IMR-90 (cell line): ENCODE measurements around the gene TCF4. TPM values are rescaled to one million over a fixed set of nuclear protein-coding genes. Genes with fewer than 3 reads are reported as not detected.

Source experiments
- ATAC-seq: fragments of 200-7000 bp; cut with Tn5 transposase; 2 replicates; pipeline ENCODE4 v1.9.1; 2020; ENCODE audit warnings: low read depth, mild to moderate bottlenecking, moderate library complexity
- BruUV-seq: library from RNA; stranded (reverse); fragments of 400-500 nt; replicated peaks from 2 replicates; lab custom pipeline; 2021; lab: Mats Ljungman, UMichigan
- CTCF ChIA-PET: fragments of 300-600 bp; formaldehyde crosslinking; extraction: SDS; loops from one replicate; lab custom pipeline; 2021; ENCODE audit warnings: antibody characterized with exemption; lab: Yijun Ruan, JAX
- POLR2A ChIA-PET: fragments of 300-600 bp; sonication (Branson Sonifier 250); formaldehyde crosslinking; loops from one replicate; lab custom pipeline; 2022; ENCODE audit warnings: antibody characterized with exemption; ENCODE audit not compliant: unreplicated experiment; lab: Charles Lee
- DNase-seq: peaks from one replicate; pipeline ENCODE4 v3.0.0; 2013
- H2AFZ ChIP-seq: replicated peaks from 2 replicates; pipeline ENCODE3; 2013; ENCODE audit warnings: low read length, mild to moderate bottlenecking; ENCODE audit not compliant: poor library complexity
- H2AK5ac ChIP-seq: 2 replicates; pipeline ENCODE4 v1.6.1; 2013; ENCODE audit warnings: low read depth, low read length, inconsistent platforms
- H2AK9ac ChIP-seq: replicated peaks from 2 replicates; pipeline ENCODE3; 2013; ENCODE audit warnings: mild to moderate bottlenecking, low read depth, low read length, moderate library complexity; ENCODE audit not compliant: poor library complexity
- H2BK120ac ChIP-seq: 2 replicates; pipeline ENCODE4 v1.6.1; 2013; ENCODE audit warnings: low read depth, low read length, inconsistent platforms
- H2BK15ac ChIP-seq: 3 replicates; pipeline ENCODE4 v1.6.1; 2013; ENCODE audit warnings: low read depth, low read length, inconsistent platforms
- H2BK20ac ChIP-seq: 2 replicates; pipeline ENCODE4 v1.6.1; 2013; ENCODE audit warnings: low read depth, mild to moderate bottlenecking, inconsistent platforms, low read length, moderate library complexity
- H2BK5ac ChIP-seq: 2 replicates; pipeline ENCODE4 v1.6.1; 2013; ENCODE audit warnings: mild to moderate bottlenecking, low read depth, low read length, inconsistent platforms; ENCODE audit not compliant: poor library complexity, severe bottlenecking
- H3K14ac ChIP-seq: replicated peaks from 2 replicates; pipeline ENCODE4 v1.6.1; 2013; ENCODE audit warnings: low read depth, low read length, inconsistent platforms
- H3K18ac ChIP-seq: 2 replicates; pipeline ENCODE4 v1.6.1; 2013; ENCODE audit warnings: low read depth, low read length, control low read depth
- H3K23ac ChIP-seq: 2 replicates; pipeline ENCODE4 v1.6.1; 2013; ENCODE audit warnings: low read depth, low read length, inconsistent platforms
- H3K27ac ChIP-seq: 2 replicates; pipeline ENCODE4 v1.5.1; 2013; ENCODE audit warnings: mild to moderate bottlenecking, control low read depth, low read length; ENCODE audit not compliant: insufficient read depth
- H3K27me3 ChIP-seq: 2 replicates; pipeline ENCODE4 v1.6.1; 2013; ENCODE audit warnings: low read length; ENCODE audit not compliant: control insufficient read depth, insufficient read depth
- H3K36me3 ChIP-seq: 2 replicates; pipeline ENCODE4 v1.6.1; 2013; ENCODE audit warnings: low read length, mixed read lengths; ENCODE audit not compliant: control insufficient read depth, insufficient read depth
- H3K4ac ChIP-seq: 2 replicates; pipeline ENCODE4 v1.6.1; 2013; ENCODE audit warnings: low read depth, low read length, inconsistent platforms
- H3K4me1 ChIP-seq: 2 replicates; pipeline ENCODE4 v1.6.1; 2013; ENCODE audit warnings: low read length, mixed read lengths; ENCODE audit not compliant: control insufficient read depth, insufficient read depth
- H3K4me2 ChIP-seq: 2 replicates; pipeline ENCODE4 v1.6.1; 2013; ENCODE audit warnings: low read depth, mild to moderate bottlenecking, control low read depth, low read length, moderate library complexity
- H3K4me3 ChIP-seq: 2 replicates; pipeline ENCODE4 v1.5.1; 2013; ENCODE audit warnings: low read depth, mild to moderate bottlenecking, control low read depth, low read length, moderate library complexity; ENCODE audit not compliant: insufficient read depth
- H3K56ac ChIP-seq: 2 replicates; pipeline ENCODE4 v1.6.1; 2013; ENCODE audit warnings: low read length, inconsistent platforms; ENCODE audit not compliant: insufficient read depth; ENCODE audit errors: extremely low read depth
- H3K79me1 ChIP-seq, 2 experiments: 2 replicates each; pipeline ENCODE4 v1.6.1; 2013; ENCODE audit warnings: low read length in 2 of 2, inconsistent platforms in 1 of 2, low read depth in 1 of 2
- H3K9ac ChIP-seq: 2 replicates; pipeline ENCODE4 v1.6.1; 2013; ENCODE audit warnings: low read depth, low read length, control low read depth
- H3K9me1 ChIP-seq: 2 replicates; pipeline ENCODE4 v1.6.1; 2013; ENCODE audit warnings: low read length, inconsistent platforms; ENCODE audit not compliant: insufficient read depth
- H3K9me3 ChIP-seq: 2 replicates; pipeline ENCODE4 v1.6.1; 2013; ENCODE audit warnings: low read length; ENCODE audit not compliant: control insufficient read depth, insufficient read depth
- H4K20me1 ChIP-seq: 2 replicates; pipeline ENCODE4 v1.6.1; 2013; ENCODE audit warnings: low read length, inconsistent platforms; ENCODE audit not compliant: insufficient read depth
- H4K5ac ChIP-seq: 2 replicates; pipeline ENCODE4 v1.6.1; 2013; ENCODE audit warnings: mild to moderate bottlenecking, low read depth, low read length, control low read depth
- H4K8ac ChIP-seq, 2 experiments: 2 replicates each; pipeline ENCODE4 v1.6.1; 2013; ENCODE audit warnings: low read depth in 2 of 2, low read length in 2 of 2, control low read depth in 1 of 2, inconsistent platforms in 1 of 2
- H4K91ac ChIP-seq: 2 replicates; pipeline ENCODE4 v1.6.1; 2013; ENCODE audit warnings: low read depth, low read length, inconsistent platforms; ENCODE audit not compliant: insufficient read depth
- BHLHE40 ChIP-seq: fragments of 150-350 bp; IDR thresholded peaks from 2 replicates; pipeline ENCODE4 v1.6.1; 2016; ENCODE audit warnings: mild to moderate bottlenecking, low read depth, low read length
- CEBPB ChIP-seq: IDR thresholded peaks from 2 replicates; pipeline ENCODE4 v1.6.1; 2012; ENCODE audit warnings: low read depth, low read length, improper control_type of control experiment
- CHD1 ChIP-seq: IDR thresholded peaks from 2 replicates; pipeline ENCODE4 v1.6.1; 2012; ENCODE audit warnings: low read depth, low read length, improper control_type of control experiment
- FOS ChIP-seq: fragments of 150-350 bp; IDR thresholded peaks from 2 replicates; pipeline ENCODE4 v1.6.1; 2016; ENCODE audit warnings: low read depth, low read length
- MXI1 ChIP-seq: IDR thresholded peaks from 2 replicates; pipeline ENCODE4 v1.6.1; 2012; ENCODE audit warnings: low read depth, mild to moderate bottlenecking, low read length, moderate library complexity, borderline replicate concordance
- RCOR1 ChIP-seq: IDR thresholded peaks from 2 replicates; pipeline ENCODE4 v1.6.1; 2012; ENCODE audit warnings: mild to moderate bottlenecking, low read length, improper control_type of control experiment; ENCODE audit not compliant: insufficient replicate concordance
- SMC3 ChIP-seq: fragments of 150-350 bp; IDR thresholded peaks from 2 replicates; pipeline ENCODE4 v1.6.1; 2016; ENCODE audit warnings: low read depth, mild to moderate bottlenecking, antibody characterized with exemption, low read length, moderate library complexity
- USF2 ChIP-seq: fragments of 150-350 bp; IDR thresholded peaks from 2 replicates; pipeline ENCODE4 v1.6.1; 2017; ENCODE audit warnings: mild to moderate bottlenecking, antibody characterized with exemption, low read length, low read depth
- WGBS, 2 experiments: methylation state at CpG; one replicate each; pipeline versions ENCODE4 v1.1.5 to v1.1.7; 2013; ENCODE audit warnings: missing lambda C conversion rate in 2 of 2; ENCODE audit not compliant: insufficient read length in 1 of 2; ENCODE audit errors: extremely low coverage in 2 of 2; 5-methylcytosine and 5-hydroxymethylcytosine counted together
- dilution Hi-C: fragments of 300-500 bp; cut with HindIII; formaldehyde crosslinking; loops from one replicate; pipeline ENCODE4 v1.14.3; 2018; ENCODE audit warnings: low sequenced_read_pairs; ENCODE audit not compliant: unreplicated experiment
- in situ Hi-C: fragments of 300-500 bp; cut with MboI; formaldehyde crosslinking; loops from 3 replicates; pipeline ENCODE4 v1.14.3; 2019; ENCODE audit warnings: low sequenced_read_pairs, inconsistent platforms, mixed read lengths
- intact Hi-C: fragments of 100-400 bp; cut with micrococcal nuclease; formaldehyde crosslinking; loops from 2 replicates; pipeline ENCODE4 v1.10.0; 2022
- polyA plus RNA-seq, 3 experiments: library from polyadenylated mRNA; depleted of rRNA; stranded (reverse); fragments of >200 nt; gene quantifications; 2 replicates each; pipeline ENCODE4 v1.2.3, GENCODE V29; 2012; ENCODE audit warnings: low replicate concordance in 1 of 3
- total RNA-seq: library from RNA; depleted of rRNA; stranded (reverse); fragments of >200 nt; gene quantifications from 2 replicates; pipeline ENCODE4 v1.2.3, GENCODE V29; 2012

The TCF4 gene
- total and polyA plus RNA-seq, 2 of the 4 experiments (the other 2 are of a cell fraction), result 30.0 to 87.1 TPM

GRCh38 chr18:55458456-55459203, 129.4 kb downstream of the TCF4 start:
- ChIA-PET POLR2A (no interaction called here), CTCF (interaction anchor here (0.9 kb wide), 1 partner anchor 183 kb away, joined by 3 read pairs; no protein-coding TSS in a partner anchor)
- no TSS peak for BruUV-seq
- peak overlapping the region; percentile 68; the same call in 1 of the 2 replicates for H4K5ac ChIP-seq
- no peak overlapping the region for H3K18ac ChIP-seq
- peaks cover 5% of the 10 kb centered on the region for H3K36me3 ChIP-seq
- H3K4me1 ChIP-seq, result peaks cover 6% of the 10 kb centered on the region
- no peak overlapping the region for H2BK5ac ChIP-seq
- no peak overlapping the region for H2AFZ ChIP-seq
- H2BK20ac ChIP-seq, result no peak overlapping the region
- WGBS, 2 experiments, result no CpG with 5 or more reads among the region's 12 CpGs
- H2AK9ac ChIP-seq, result no peak overlapping the region
- TF ChIP-seq MXI1 (no peak), CEBPB (no peak), CHD1 (no peak), BHLHE40 (no peak), SMC3 (no peak), RCOR1 (no peak), FOS (no peak), USF2 (no peak)
- ATAC-seq, result no peak
- no peak overlapping the region for H4K91ac ChIP-seq
- H3K9me3 ChIP-seq, result no peaks in the 10 kb centered on the region
- peak overlapping the region; percentile 46; the same call in 1 of the 2 replicates for H3K4me2 ChIP-seq
- no peak overlapping the region for H2BK15ac ChIP-seq
- H4K20me1 ChIP-seq, result peaks cover 4% of the 10 kb centered on the region; the same call in 1 of the 2 replicates
- in situ Hi-C loops, result no loop called here
- H3K56ac ChIP-seq, result no peak overlapping the region
- intact Hi-C loops, result no loop called here
- 0 out of 2 replicates have a peak overlapping the region, but pooled peaks have one; percentile 37 for H3K14ac ChIP-seq
- H3K27ac ChIP-seq, result no peak overlapping the region
- no peak overlapping the region for H3K23ac ChIP-seq
- DNase-seq, result no peak
- no peak overlapping the region for H2AK5ac ChIP-seq
- peaks cover 2% of the 10 kb centered on the region for H3K9me1 ChIP-seq
- H3K4ac ChIP-seq, result no peak overlapping the region
- H3K79me1 ChIP-seq, result peaks cover 20 to 54% of the 10 kb centered on the region in 2 experiments
- H4K8ac ChIP-seq, result 0 out of 4 replicates have a peak overlapping the region, but pooled peaks of 1 of the 2 experiments have one; percentile 39
- H2BK120ac ChIP-seq, result no peak overlapping the region
- dilution Hi-C loops, result no loop called here
- no peaks in the 10 kb centered on the region for H3K27me3 ChIP-seq
- no peak overlapping the region for H3K4me3 ChIP-seq
- no peak overlapping the region for H3K9ac ChIP-seq
